Osteocyte (in vitro differentiated cells): ENCODE measurements around the gene LEP. TPM values are rescaled to one million over a fixed set of nuclear protein-coding genes. Genes with fewer than 3 reads are reported as not detected.

Experiments used
- DNase-seq: peaks from one replicate; pipeline ENCODE4 v3.0.0; 2021; ENCODE audit warnings: mixed read lengths; ENCODE audit not compliant: unreplicated experiment; ENCODE audit errors: extremely low spot score
- H3K27ac Mint-ChIP-seq: one replicate; pipeline ENCODE4 v1.8.0; 2021; ENCODE audit warnings: mild to moderate bottlenecking, mixed read lengths; ENCODE audit not compliant: unreplicated experiment
- H3K27me3 Mint-ChIP-seq: one replicate; pipeline ENCODE4 v1.8.0; 2021; ENCODE audit warnings: mixed read lengths; ENCODE audit not compliant: unreplicated experiment
- H3K36me3 Mint-ChIP-seq: one replicate; pipeline ENCODE4 v1.8.0; 2021; ENCODE audit warnings: mixed read lengths; ENCODE audit not compliant: unreplicated experiment
- H3K4me1 Mint-ChIP-seq: one replicate; pipeline ENCODE4 v1.8.0; 2021; ENCODE audit warnings: mixed read lengths; ENCODE audit not compliant: unreplicated experiment
- H3K4me3 Mint-ChIP-seq: one replicate; pipeline ENCODE4 v1.8.0; 2021; ENCODE audit warnings: mild to moderate bottlenecking, moderate library complexity, mixed read lengths; ENCODE audit not compliant: unreplicated experiment
- H3K9me3 Mint-ChIP-seq: one replicate; pipeline ENCODE4 v1.8.0; 2021; ENCODE audit warnings: mixed read lengths; ENCODE audit not compliant: unreplicated experiment
- CTCF ChIP-seq: fragments of 200-600 bp; sonication (generic); IDR thresholded peaks from 2 replicates; pipeline ENCODE4 v1.5.0; 2021; ENCODE audit warnings: antibody characterized with exemption, mild to moderate bottlenecking, moderate library complexity
- total RNA-seq: library from RNA; stranded (reverse); gene quantifications from 2 replicates; pipeline ENCODE4 v1.2.1, GENCODE V29; 2021

The LEP gene
- total RNA-seq, 1 donor from 2014 or later = not detected

- H3K27me3 Mint-ChIP-seq = peaks cover 13% of the 10 kb centered on the region
- H3K36me3 Mint-ChIP-seq = peaks cover 2% of the 10 kb centered on the region
- DNase-seq = no peak
- no peaks in the 10 kb centered on the region for H3K4me1 Mint-ChIP-seq
- H3K9me3 Mint-ChIP-seq = peaks cover 8% of the 10 kb centered on the region
- no peak for TF ChIP-seq CTCF
- no peak overlapping the region for H3K27ac Mint-ChIP-seq
- no peak overlapping the region for H3K4me3 Mint-ChIP-seq
Measured at GRCh38 chr7:128243273-128243672, 2.2 kb downstream of the LEP start.

GRCh38 chr7:128244861-128245260 lies 3.8 kb downstream of the LEP start:
- DNase-seq = no peak
- H3K27ac Mint-ChIP-seq = no peak overlapping the region
- H3K36me3 Mint-ChIP-seq = no peaks in the 10 kb centered on the region
- no peaks in the 10 kb centered on the region for H3K9me3 Mint-ChIP-seq
- no peak overlapping the region for H3K4me3 Mint-ChIP-seq
- no peak for TF ChIP-seq CTCF
- H3K4me1 Mint-ChIP-seq = no peaks in the 10 kb centered on the region
- H3K27me3 Mint-ChIP-seq = peaks cover 25% of the 10 kb centered on the region

GRCh38 chr7:128247108-128247507 lies 6.0 kb downstream of the LEP start:
- TF ChIP-seq CTCF = no peak
- DNase-seq = no peak
- Mint-ChIP-seq H3K9me3 (no peaks in the 10 kb centered on the region), H3K27me3 (peaks cover 39% of the 10 kb centered on the region), H3K27ac (no peak overlapping the region), H3K4me3 (no peak overlapping the region), H3K4me1 (no peaks in the 10 kb centered on the region), H3K36me3 (no peaks in the 10 kb centered on the region)

- H3K4me1 Mint-ChIP-seq = no peaks in the 10 kb centered on the region
- H3K9me3 Mint-ChIP-seq = no peaks in the 10 kb centered on the region
- TF ChIP-seq CTCF = no peak
- DNase-seq = no peak
- H3K36me3 Mint-ChIP-seq = no peaks in the 10 kb centered on the region
- H3K27ac Mint-ChIP-seq = no peak overlapping the region
- no peak overlapping the region for H3K4me3 Mint-ChIP-seq
- H3K27me3 Mint-ChIP-seq = peaks cover 37% of the 10 kb centered on the region
Measured at GRCh38 chr7:128247640-128248194, 6.6 kb downstream of the LEP start.

GRCh38 chr7:128251337-128251736 lies 10.3 kb downstream of the LEP start:
- Mint-ChIP-seq H3K27me3 (peaks cover 34% of the 10 kb centered on the region), H3K27ac (no peak overlapping the region), H3K4me1 (peaks cover 2% of the 10 kb centered on the region), H3K9me3 (no peaks in the 10 kb centered on the region), H3K36me3 (no peaks in the 10 kb centered on the region), H3K4me3 (no peak overlapping the region)
- no peak for DNase-seq
- TF ChIP-seq CTCF = no peak
